GM12874 (cell line): ENCODE measurements around the gene SAMD11.

Experiments
- TF ChIP-seq, protein P1 (sequence below): IDR thresholded peaks from 2 replicates; pipeline ENCODE4 v1.5.1; 2011; ENCODE audit warnings: low read depth, mild to moderate bottlenecking, control low read depth, low read length, moderate library complexity; ENCODE audit not compliant: insufficient read depth

The SAMD11 gene

DNA sequence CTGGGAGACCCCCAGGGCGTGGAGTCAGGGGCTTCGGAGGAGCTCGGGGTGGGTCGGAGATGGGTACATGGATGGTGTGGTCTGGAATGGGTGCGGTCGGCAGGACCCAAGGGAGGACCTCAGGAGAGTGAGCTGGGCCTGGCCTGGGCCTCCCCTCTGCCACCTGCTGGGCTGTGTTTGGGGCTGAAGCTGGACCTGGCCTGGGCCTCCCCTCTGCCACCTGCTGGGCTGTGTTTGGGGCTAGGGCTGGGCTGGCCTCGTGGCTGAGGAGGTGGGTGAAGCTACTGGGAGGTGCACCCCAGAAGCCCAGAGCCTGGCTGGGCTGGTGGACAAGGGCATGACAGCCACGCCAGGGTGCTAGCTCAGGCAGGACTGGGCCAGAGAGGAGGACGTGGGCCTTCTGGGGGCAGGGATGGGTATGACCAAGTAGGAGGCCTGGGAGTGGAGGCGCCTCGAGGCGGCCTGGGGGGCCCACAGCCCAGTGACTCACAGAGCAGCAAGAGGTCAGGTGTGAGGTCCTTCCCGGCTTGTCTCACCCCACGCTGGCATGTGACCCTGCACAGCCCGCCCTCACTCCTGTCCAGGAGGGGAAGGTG is 14.5 kb downstream of the SAMD11 start:
- TF ChIP-seq, protein P1, sequence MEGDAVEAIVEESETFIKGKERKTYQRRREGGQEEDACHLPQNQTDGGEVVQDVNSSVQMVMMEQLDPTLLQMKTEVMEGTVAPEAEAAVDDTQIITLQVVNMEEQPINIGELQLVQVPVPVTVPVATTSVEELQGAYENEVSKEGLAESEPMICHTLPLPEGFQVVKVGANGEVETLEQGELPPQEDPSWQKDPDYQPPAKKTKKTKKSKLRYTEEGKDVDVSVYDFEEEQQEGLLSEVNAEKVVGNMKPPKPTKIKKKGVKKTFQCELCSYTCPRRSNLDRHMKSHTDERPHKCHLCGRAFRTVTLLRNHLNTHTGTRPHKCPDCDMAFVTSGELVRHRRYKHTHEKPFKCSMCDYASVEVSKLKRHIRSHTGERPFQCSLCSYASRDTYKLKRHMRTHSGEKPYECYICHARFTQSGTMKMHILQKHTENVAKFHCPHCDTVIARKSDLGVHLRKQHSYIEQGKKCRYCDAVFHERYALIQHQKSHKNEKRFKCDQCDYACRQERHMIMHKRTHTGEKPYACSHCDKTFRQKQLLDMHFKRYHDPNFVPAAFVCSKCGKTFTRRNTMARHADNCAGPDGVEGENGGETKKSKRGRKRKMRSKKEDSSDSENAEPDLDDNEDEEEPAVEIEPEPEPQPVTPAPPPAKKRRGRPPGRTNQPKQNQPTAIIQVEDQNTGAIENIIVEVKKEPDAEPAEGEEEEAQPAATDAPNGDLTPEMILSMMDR: peak; percentile 52

DNA sequence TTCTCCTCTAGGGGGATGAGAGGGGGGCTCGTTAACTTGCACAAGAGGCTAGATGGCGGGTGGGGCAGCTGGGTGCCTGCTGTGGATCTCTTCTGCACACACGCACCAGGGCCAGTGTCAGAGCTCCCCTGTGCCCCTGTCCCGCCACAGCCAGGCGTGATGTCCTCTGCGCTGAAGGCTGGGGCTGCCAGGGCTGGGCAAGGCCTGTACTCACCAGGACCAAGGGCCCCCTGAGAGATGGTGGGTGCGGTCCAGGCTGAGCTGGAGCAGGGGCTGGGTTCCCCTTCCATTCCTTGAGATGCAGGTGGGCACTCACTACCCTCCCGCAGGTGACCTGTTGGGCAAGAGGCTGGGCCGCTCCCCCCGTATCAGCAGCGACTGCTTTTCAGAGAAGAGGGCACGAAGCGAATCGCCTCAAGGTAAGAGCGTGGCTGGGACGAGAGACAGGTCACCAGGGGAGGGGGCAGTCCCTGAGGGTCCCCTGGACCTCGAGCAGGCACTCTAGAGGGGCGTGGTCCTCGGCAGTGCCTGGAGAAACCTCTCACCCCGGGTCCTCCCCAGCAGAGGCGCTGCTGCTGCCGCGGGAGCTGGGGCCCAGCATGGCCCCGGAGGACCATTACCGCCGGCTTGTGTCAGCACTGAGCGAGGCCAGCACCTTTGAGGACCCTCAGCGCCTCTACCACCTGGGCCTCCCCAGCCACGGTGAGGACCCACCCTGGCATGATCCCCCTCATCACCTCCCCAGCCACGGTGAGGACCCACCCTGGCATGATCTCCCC is 15.2 kb downstream of the SAMD11 start:
- TF ChIP-seq, protein P1: no peak

DNA sequence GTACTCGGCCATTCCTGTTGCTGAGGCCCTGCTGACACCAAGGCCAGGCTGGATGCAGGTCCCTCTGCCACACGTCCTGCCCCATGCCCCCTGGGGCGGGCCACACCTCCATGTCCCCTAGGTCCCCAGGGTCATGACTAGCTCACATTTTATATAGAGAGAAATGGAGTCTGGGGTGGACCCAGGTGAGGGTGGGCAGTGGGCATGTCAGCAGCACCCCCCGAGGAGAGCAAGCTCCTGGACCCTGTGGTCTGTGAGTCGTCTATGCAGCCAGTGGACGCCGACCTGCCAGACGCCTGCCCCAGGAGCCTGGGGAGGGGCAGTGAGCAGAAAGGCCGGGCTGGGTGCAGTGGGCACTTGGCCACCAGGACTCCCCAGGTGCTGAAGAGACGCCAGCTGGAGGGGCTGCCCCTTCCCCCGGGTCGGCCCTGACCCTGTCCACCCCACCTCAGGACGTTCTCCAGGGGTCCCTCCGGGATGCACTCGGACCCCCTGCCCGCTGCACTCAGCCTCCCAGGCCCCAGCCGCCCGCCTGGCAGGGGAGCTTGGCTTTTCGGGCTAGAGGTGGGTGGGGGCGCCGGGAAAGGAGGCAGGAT is 15.9 kb downstream of the SAMD11 start:
- TF ChIP-seq, protein P1: no peak

DNA sequence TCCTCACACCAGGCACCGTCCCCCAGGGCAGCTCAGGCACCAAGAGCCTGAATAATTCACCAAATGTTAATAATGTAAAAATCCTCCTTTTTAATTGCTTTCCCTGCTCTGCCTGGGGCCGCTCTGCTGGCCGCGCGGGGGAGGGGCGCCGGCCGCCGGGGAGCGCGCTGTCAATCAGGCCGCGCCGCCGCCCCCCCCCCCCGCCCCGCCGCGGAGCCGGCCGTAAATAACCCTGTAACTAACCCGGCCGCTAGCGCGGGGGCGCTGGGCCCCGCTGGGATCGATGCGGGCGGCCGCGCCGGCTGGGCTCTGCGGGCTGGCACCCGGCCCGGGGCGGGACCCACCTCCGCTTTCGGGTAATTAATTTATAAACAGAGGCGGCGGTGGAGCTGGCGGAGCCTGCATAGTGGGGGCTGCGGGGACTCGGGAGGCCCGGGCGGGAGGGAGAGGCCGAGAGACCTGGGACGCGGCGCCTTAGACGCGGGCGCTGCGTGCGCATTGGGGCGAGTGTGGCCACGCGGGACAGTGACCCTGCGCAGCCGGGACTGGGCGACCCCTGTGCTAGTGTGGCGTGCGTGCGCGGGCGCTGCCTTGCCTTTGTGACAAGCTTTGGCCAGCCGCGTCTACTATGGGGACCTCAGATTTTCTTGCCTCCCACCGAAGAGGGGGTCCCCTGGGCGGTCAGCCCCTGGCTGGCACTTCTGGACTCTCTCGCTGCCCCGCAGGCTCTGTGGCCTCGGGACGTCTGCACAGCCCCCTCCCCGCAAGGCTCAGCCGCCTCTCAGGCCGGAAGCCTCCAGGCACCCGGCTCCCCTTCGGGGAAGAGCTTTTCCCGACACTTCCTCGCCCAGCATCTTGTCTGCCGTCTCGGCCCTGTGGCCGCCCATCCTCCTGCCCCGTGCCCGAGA is 16.6 kb downstream of the SAMD11 start:
- TF ChIP-seq, protein P1: no peak

DNA sequence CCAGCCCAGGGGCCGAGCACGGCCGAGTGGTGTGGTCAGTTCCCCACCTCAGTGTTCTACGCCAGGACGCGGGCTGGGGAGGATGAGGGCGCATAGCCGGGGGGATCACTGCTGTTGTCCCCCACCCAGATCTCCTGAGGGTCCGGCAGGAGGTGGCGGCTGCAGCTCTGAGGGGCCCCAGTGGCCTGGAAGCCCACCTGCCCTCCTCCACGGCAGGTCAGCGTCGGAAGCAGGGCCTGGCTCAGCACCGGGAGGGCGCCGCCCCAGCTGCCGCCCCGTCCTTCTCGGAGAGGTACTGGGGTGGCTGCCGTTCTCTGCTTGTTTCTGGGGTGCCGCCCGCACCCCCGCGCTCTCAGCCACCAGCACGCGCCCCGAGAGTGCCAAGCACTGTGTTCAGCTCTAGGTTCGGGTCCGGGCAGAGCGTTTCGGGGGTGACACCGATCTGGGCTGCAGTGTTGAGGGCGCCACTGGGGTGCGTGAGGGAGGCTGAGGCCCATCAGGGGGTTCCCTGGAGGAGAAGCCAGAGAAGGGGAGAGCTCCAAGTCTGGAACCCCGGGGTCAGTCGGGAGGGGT is 17.4 kb downstream of the SAMD11 start:
- TF ChIP-seq, protein P1: 0 out of 2 replicates have a peak, but pooled peaks have one; percentile 11

DNA sequence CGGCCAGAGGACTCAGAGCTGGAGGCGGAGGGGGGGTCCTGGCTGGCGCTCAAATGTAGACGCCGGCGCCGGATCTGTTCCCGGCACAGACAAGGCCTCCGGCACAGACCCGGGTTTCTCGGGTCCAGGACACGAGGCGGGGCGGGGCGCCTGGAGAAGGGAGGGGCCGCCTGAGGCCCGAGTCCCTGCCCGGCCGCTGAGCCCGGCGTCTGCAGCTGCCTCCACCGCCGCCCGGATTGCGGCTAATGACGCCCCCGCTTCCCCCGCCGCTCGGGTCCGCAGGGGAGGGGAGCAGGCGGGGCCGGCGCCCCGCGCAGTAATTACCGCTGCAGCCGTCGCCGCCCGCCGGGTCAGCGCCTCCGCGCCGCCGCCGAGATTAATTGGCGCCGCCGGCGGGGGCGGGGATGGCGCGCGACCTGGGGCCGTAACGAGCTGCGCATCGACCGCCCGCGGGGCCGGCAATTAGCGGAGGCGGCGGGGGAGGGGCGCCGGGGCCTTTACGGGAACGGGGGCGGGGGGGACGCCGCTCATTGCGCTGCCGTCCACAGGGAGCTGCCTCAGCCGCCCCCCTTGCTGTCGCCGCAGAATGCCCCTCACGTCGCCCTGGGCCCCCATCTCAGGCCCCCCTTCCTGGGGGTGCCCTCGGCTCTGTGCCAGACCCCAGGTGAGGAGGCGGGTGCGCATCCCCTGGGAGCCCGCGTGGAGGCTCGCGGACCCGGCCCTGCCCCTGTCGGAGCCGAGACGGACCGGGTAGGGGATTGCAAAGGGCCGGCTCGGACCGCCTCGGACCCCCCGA is 18.1 kb downstream of the SAMD11 start:
- TF ChIP-seq, protein P1: no peak
